ENCODE measurements around the gene DOCK4.
A peak's percentile ranks its signal among the peaks of the same experiment; 100 is the strongest.

The DOCK4 gene

GRCh38 chr7:112214883-112215282, 8.7 kb upstream of the DOCK4 start:
- no peak for DNase-seq (ENCODE audit: low spot score)

- no peak for DNase-seq (ENCODE audit: low spot score)
Measured at GRCh38 chr7:112214268-112214667, 8.1 kb upstream of the DOCK4 start.

- DNase-seq (ENCODE audit: low spot score) = no peak
Measured at GRCh38 chr7:112213735-112214134, 7.5 kb upstream of the DOCK4 start.

- DNase-seq (ENCODE audit: low spot score) = no peak
Measured at GRCh38 chr7:112212571-112212970, 6.4 kb upstream of the DOCK4 start.

- no peak for DNase-seq (ENCODE audit: low spot score)
Measured at GRCh38 chr7:112211348-112211907, 5.2 kb upstream of the DOCK4 start.

DNA sequence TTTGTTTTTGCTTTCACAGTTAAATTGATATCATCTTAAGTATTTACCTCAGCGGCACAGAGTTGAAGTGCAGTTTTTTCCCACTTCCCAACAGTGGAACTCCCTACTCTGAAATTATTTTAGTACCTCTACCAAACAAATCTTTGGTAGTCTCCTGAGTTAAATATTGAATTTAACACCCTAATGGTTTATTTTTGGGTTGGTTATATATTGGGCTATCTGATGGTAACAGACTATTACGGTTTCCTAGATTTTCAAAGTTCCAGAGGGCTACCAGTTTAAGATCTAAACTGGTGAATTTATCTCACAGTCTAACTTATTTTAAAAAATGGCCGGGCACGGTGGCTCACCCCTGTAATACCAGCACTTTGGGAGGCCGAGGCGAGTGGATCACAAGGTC, 1.6 kb upstream of the DOCK4 start:
- no peak for DNase-seq (ENCODE audit: low spot score)

DNA sequence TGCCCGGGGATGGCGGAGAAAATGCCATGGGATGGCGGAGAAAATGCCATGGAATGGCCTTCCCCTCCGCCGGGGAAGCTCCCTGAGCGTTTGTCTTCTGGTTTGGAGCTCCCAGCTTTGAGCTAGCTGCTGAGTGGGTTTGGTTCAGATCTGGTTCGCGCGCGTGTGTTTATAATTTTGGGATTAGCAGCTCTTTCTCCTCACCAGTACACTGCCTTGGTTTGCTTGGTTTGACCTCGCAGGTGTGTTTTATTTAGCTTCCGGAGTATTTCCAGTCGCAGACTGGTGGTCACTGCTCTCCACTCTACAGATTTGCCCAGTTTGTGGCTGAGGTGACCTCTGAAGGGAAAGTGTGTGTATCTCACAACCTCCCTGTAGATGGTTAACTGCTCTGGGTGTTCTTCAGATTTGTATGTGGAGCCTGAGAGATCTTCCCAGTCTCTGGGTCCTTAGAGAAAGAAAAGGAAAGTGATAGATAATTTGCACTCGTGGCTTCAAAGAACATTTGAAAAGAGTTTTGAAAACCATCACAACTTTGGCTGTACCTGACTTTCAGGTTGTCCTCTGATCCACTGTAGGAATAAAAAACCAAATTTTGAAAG, 893 bp upstream of the DOCK4 start:
- no peak for DNase-seq (ENCODE audit: low spot score)

DNA sequence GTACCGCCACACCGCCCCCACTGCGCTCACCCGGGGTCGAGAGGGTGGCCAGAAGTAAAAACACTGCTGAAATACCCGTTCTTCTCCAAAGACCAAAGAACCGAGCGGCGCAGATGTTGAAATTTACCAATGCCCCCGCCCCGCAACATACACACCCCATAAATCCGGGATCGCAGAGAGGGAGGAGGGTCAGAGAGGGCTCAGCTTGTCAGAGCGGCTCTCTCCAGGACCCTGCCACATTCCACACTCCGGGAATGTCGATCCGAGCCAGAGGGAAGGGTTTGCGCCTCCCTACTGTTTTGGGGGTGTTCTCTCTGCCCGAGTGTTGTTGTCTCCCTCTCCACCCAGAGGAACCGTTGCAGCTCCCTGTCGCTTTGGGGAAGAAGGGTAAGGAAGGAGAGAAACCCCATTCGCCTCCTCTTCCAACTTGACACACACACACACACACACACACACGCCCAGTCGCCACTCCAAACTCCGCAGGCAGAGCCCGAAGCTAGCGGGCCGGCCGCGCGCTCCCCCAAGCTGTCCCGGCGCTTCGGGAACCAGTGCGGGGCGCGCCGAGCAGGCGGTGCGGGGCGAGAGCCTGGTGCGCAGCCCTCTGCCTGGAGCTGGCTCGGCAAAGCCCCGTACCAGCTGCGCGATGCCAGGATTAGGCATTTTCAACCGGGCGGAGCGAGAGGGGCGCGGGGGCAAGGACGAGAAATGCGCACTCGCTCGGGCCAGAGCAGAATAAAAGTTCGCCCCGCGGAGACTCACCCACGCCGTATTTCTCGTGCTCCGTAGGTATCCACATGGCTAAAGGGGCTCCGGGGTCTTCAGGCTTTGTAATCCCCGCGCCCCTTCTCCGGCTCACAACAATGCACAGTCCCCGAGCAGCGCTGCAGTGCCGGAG, 609 bp downstream of the DOCK4 start:
- DNase-seq (ENCODE audit: low spot score) = peak; percentile 86

DNA sequence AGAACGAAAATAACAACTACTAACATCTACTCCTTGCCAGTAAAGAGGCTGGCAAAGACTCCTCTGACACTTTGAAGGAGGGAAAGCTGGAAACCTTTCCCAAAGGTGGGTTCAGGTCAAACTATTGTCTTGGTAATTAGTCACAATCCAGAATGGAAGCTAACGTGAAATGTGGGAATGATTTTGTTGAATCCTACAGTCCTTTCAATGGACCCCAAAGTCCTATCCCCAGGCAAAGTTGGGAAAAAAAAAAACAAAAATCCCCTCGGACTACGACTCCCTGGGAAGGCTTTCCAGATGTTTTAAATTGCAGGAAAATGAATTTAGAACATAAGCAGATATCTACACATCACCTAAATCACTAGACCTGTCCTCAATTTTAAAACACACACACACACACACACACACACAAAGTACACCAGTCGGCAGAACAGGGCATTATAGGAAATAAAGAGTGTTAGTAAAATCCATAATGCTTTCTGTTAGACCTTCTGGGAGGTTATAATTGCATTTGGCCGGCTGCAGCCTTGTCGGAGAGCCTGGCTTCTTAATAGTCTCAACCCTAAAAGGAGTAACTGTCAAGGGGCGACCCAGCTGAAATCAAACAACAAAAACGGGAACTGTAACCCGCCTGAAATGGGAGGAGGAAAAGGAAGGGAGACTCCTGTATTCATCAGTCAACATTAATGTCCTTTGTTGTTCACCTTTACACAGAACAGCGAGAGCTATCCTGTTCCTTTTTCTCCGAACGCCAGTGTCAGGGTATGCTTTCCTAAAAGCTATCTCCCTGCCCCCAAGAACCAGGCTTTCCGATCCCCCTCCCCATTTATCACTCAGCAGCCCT, 1.5 kb downstream of the DOCK4 start:
- DNase-seq (ENCODE audit: low spot score) = no peak

GRCh38 chr7:112203365-112203739, 2.8 kb downstream of the DOCK4 start:
- no peak for DNase-seq (ENCODE audit: low spot score)

DNA sequence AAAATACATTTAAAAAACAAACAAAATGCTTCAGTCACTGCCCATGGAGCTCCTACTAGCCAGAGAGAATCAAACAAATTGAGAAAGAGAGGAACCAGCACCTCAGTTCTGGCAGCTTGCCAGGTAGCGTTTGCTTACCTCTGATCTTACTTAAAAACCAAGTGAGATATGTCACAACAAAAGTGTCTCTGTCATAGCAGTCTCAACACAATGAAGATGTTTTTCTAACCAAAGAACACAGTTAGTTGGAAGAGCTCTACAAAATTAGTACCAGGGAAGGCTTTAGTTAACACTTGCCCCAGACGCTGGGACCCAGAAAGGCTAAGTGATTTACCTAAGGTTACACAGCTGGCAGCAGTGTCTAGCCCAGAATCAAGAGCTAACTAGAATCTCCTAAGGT, 3.4 kb downstream of the DOCK4 start:
- no peak for DNase-seq (ENCODE audit: low spot score)

DNA sequence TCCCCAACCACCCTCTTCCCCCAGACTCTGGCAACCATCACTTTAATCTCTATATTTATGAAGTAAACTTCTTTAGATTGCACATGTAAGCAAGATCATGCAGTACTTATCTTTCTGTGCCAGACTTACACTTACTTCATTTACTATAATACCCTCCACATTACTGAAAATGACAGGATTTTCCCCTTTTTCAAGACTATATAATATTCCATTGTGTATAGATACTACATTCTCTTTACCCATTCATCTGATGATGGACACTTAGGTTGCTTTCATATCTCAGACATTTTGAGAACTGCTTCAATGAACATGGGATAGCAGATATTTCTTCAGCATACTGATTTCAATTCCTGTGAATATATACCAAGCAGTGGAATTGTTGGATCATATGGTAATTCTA, 4.4 kb downstream of the DOCK4 start:
- no peak for DNase-seq (ENCODE audit: low spot score)

DNA sequence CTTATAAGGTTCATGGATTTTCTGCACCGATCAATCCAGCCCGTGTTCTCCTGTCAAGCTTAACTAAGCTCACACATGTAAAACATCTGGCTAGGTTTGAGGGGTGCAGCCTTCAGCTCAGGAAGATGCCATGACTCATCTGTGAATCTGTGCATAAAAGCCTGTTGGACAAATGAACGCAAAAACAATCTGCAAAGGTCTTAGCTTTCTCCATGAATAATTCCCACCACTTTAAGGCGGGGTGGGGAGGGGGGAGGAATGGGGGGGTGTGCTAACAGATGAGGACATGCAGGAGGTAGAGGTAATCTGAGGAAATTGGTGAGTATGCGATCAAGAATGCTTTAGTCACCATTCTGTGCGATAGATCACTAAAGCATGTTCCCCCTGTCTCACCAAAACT, 4.8 kb downstream of the DOCK4 start:
- DNase-seq (ENCODE audit: low spot score) = no peak

DNA sequence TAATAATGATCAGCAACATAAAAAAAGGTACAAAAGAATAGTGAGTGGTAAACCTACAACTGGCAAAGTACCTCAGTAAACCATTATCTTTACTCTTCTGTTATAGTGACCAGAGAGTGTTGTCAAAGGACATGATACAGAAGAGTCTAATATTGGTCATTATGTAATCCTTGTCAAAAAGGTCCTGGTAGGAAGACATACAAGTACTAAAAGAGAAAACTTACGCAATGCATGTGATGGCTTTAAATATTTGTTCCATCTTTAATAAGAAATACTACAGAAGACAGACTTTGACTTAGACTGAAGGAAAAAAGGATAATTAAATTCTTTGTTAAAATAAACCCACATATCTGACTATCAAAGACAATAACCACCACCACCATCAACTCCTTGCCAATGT, 6.5 kb downstream of the DOCK4 start:
- no peak for DNase-seq (ENCODE audit: low spot score)

DNA sequence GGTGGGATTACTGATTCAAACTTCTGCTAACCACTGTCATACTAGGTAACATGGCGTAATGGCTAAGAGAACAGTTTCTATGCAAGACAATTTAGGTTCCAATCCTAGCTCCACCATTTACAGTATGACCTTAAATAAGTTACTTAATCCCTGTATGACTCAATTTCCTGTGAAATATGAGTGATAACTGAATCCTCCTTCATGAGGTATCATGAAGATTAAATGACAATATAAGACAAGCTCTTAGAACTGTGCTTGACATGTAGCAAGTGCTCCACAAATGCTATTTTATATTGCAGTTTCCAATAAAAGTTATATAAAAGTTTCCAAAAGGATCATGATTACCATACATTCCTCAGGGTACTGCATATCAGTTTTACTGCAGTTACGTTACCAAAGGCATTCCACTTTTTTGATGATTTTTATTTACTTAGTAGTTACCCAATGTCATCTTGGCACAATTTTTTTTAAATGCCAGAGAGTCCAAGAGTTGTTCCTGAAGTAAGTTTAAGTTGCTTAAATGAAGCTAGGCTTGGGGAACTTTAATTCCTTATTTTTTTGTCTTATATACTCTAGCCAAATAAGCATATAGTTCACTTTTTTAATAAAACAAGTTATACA, 7.1 kb downstream of the DOCK4 start:
- no peak for DNase-seq (ENCODE audit: low spot score)

GRCh38 chr7:112197322-112197721, 8.9 kb downstream of the DOCK4 start:
- no peak for DNase-seq (ENCODE audit: low spot score)

DNA sequence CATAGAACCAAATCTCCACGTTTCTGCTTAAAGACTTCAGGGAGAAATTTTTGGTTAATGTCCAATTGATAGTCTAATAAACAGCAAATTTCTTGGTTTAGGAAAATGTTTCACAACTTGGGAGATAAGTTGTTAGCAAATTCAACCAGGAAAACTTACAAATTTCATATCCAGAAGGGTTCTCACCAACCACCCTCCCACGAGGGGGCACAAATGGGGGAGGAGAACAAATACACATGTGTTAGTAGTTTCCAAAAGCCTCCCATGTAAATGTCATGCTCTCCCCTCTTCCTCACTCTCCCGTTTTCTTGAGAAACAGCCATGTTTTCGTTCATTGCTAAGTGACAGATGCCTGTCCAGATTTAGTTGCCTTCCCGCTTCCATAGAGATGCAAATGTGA, 10.5 kb downstream of the DOCK4 start:
- no peak for DNase-seq (ENCODE audit: low spot score)

- no peak for DNase-seq (ENCODE audit: low spot score)
Measured at GRCh38 chr7:112193915-112194502, 12.2 kb downstream of the DOCK4 start.

DNA sequence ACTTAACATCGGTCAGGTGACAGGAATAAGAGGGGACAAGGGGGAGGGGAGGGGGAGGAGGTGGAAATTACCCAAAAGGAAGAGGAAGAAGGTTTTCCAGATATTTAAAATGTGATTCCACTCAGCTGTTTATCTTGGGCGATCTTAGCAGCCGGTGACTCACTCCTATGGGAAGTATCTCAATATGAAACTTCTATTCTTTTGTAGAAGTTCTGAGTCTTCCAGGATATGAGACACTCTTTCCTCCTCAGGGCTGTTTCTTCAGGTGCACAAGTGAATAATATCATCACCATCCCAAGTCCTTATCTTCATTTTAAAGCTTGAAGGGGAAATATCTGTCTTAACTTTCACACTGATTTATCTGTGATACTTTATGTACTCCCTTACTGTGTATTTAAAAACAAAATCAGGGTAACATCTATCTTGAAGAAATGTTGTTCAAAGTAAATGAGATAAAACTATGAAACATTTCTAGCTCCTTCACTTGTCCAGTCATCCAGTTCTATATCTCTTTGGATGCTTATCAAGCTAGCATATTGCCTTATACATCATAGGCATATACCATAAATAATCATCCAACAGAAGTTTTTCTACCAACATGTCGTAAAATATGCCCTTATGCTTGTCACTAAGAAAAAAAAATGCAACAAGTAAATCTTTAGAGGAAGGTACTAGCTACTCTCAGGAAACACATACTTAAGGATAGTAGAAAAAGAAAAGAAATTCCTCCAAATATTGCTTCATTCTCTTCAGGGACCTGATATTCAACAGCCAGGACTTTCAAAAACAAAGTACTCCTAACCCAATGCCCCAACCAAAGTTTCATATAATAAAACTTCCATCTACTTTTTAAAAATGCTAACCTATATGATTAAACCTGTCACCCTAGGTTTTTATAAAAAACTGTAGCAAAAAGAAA, 13.7 kb downstream of the DOCK4 start:
- no peak for DNase-seq (ENCODE audit: low spot score)

DNA sequence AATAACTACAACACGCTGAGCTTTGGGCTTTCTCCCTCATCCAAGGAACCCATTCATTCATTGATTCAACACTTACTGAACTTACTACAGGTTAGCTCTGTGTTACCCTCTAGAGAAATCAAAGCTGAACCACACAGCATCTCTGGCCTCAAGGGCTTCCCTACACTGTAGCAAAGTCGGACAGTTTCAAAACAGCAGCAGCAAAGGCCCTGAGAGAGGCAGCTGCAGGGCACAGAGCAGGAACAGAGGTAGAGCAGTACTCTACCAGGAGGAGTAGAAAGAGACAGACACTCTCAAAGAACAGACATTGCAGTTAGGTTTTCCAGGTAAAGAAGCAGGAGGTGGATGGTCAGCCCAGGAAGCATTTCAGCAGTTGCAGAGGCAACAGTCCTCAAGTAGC, 16.1 kb downstream of the DOCK4 start:
- no peak for DNase-seq (ENCODE audit: low spot score)

DNA sequence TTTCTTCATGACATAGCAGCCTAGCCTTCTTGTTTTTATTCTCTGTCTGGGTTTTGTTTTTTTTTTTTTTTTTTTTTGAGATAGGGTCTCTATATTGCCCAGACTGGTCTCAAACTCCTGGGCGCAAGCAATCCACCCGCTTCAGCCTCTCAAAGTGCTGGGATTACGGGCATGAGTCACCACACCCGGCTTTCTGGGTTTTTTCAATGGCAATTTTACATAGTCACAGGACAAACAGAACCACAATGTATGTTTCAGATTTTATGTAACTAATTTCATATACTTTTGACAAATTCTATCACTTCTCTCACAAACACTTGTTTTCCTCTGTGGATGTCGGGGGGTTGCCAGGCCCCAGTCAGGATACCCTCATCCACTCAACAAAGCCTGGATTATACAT, 16.5 kb downstream of the DOCK4 start:
- no peak for DNase-seq (ENCODE audit: low spot score)
